DMS153 treated with DMSO at 0.1 percent for 48 hours (cell line): ENCODE results near the gene GRM2.

Experiments
- DNase-seq: peaks from one replicate; lab custom pipeline; 2025; ENCODE audit not compliant: unreplicated experiment; lab: John Stamatoyannopoulos, UW

GRM2 gene

GRCh38 chr3:51706788-51707731 is at the start of gene GRM2:
Gene GRM2, plus strand, starts transcription at chr3:51707068. Its CDS starts 1,916 bp downstream, at chr3:51708984.
- peak; percentile 4 for DNase-seq

GRCh38 chr3:51657234-51657633 is 49.6 kb upstream of the GRM2 start:
- no peak for DNase-seq

GRCh38 chr3:51659942-51660341 is 46.9 kb upstream of the GRM2 start:
- DNase-seq = no peak

- no peak for DNase-seq
Measured at GRCh38 chr3:51662456-51662855, 44.4 kb upstream of the GRM2 start.

- DNase-seq = no peak
Measured at GRCh38 chr3:51668756-51669155, 38.1 kb upstream of the GRM2 start.

GRCh38 chr3:51669241-51670052 is 37.4 kb upstream of the GRM2 start:
- DNase-seq = peak; percentile 19

GRCh38 chr3:51670053-51670822 is 36.6 kb upstream of the GRM2 start:
- no peak for DNase-seq

- DNase-seq = peak; percentile 18
Measured at GRCh38 chr3:51670823-51671733, 35.8 kb upstream of the GRM2 start, which contains the start of gene TEX264. Gene TEX264, plus strand, starts transcription at chr3:51671252. Its CDS starts 3,053 bp downstream, at chr3:51674305.

- DNase-seq = peak; percentile 1
Measured at GRCh38 chr3:51671734-51672475, 35.0 kb upstream of the GRM2 start.

- DNase-seq = no peak
Measured at GRCh38 chr3:51673181-51673801, 33.6 kb upstream of the GRM2 start.

- no peak for DNase-seq
Measured at GRCh38 chr3:51673802-51674654, 32.8 kb upstream of the GRM2 start.

- no peak for DNase-seq
Measured at GRCh38 chr3:51675201-51675611, 31.7 kb upstream of the GRM2 start.

- DNase-seq = no peak
Measured at GRCh38 chr3:51676102-51676640, 30.7 kb upstream of the GRM2 start.

- DNase-seq = no peak
Measured at GRCh38 chr3:51677358-51677757, 29.5 kb upstream of the GRM2 start.

- DNase-seq = no peak
Measured at GRCh38 chr3:51678186-51678585, 28.7 kb upstream of the GRM2 start.

GRCh38 chr3:51678641-51679040 is 28.2 kb upstream of the GRM2 start:
- DNase-seq = no peak

- no peak for DNase-seq
Measured at GRCh38 chr3:51679318-51679717, 27.6 kb upstream of the GRM2 start.

- no peak for DNase-seq
Measured at GRCh38 chr3:51679777-51680176, 27.1 kb upstream of the GRM2 start.
